HepG2 (cell line): ENCODE measurements around the gene RSL1D1. TPM values are rescaled to one million over a fixed set of nuclear protein-coding genes. Genes with fewer than 3 reads are reported as not detected.

Source experiments
- ATAC-seq: fragments of 200-7000 bp; cut with Tn5 transposase; 3 replicates; pipeline ENCODE4 v1.9.1; 2020; ENCODE audit warnings: mild to moderate bottlenecking, moderate library complexity
- BruUV-seq: library from RNA; stranded (reverse); fragments of 400-500 nt; replicated peaks from 2 replicates; lab custom pipeline; 2021; lab: Mats Ljungman, UMichigan
- CTCF ChIA-PET: fragments of 300-600 bp; formaldehyde crosslinking; extraction: SDS; loops from one replicate; lab custom pipeline; 2021; ENCODE audit warnings: low total read pairs, inconsistent platforms, low intra/inter-chr PET ratio; lab: Yijun Ruan, JAX
- POLR2A ChIA-PET: fragments of 350-600 bp; sonication (Branson Sonifier 250); formaldehyde crosslinking; loops from one replicate; lab custom pipeline; 2020; ENCODE audit warnings: antibody characterized with exemption, inconsistent platforms; lab: Yijun Ruan, JAX
- DNase-seq: peaks from one replicate; pipeline ENCODE4 v3.0.0-alpha.2; 2015; ENCODE audit warnings: low spot score
- FAIRE-seq: peaks from 3 replicates; lab custom pipeline; 2011; peaks lifted over from hg19 to GRCh38; lab: Jason Lieb, UNC
- H2AFZ ChIP-seq: one replicate; pipeline ENCODE4 v1.6.1; 2011; ENCODE audit warnings: low read length, inconsistent platforms
- H3K27ac ChIP-seq: fragments of 300-600 bp; 3 replicates; pipeline ENCODE4 v1.8.0; 2011; ENCODE audit warnings: mixed run types, mild to moderate bottlenecking, mixed read lengths, low read length, inconsistent platforms; ENCODE audit not compliant: insufficient read depth; ENCODE audit errors: extremely low read length
- H3K27me3 ChIP-seq, 2 experiments: fragments of 200-600 bp in 1 of 2; 2 replicates in 1 of 2; 3 replicates in 1 of 2; pipeline versions ENCODE4 v1.6.0 to v1.8.0; 2011; ENCODE audit warnings: low read length in 2 of 2, mild to moderate bottlenecking in 2 of 2, moderate library complexity in 2 of 2, inconsistent platforms in 1 of 2; ENCODE audit not compliant: insufficient read depth in 2 of 2, control insufficient read depth in 1 of 2
- H3K36me3 ChIP-seq, 2 experiments: fragments of 200-600 bp in 1 of 2; replicated peaks in 1 of 2; 2 replicates in 1 of 2; 3 replicates in 1 of 2; pipeline versions ENCODE4 v1.5.1 to v1.8.0; 2011; ENCODE audit warnings: low read length in 2 of 2, inconsistent platforms in 1 of 2; ENCODE audit not compliant: insufficient read depth in 2 of 2, control insufficient read depth in 1 of 2
- H3K4me1 ChIP-seq: 2 replicates; pipeline ENCODE4 v1.5.1; 2012; ENCODE audit warnings: low read length, inconsistent platforms; ENCODE audit not compliant: insufficient read depth
- H3K4me2 ChIP-seq: 2 replicates; pipeline ENCODE4 v1.6.0; 2011; ENCODE audit warnings: low read depth, low read length, inconsistent platforms
- H3K4me3 ChIP-seq, 3 experiments: fragments of 200-600 bp in 1 of 3; sonication (generic), shearing (Covaris generic) in 1 of 3; replicated peaks in 1 of 3; 2 replicates each; pipeline ENCODE4 v1.5.1; 2011 to 2016; ENCODE audit warnings: low read length in 3 of 3, inconsistent platforms in 2 of 3, low read depth in 2 of 3, mild to moderate bottlenecking in 2 of 3, control low read depth in 1 of 3, mixed read lengths in 1 of 3; ENCODE audit not compliant: insufficient read depth in 1 of 3
- H3K79me2 ChIP-seq: one replicate; pipeline ENCODE4 v1.6.1; 2011; ENCODE audit warnings: low read length, inconsistent platforms; ENCODE audit not compliant: insufficient read depth
- H3K9ac ChIP-seq: 2 replicates; pipeline ENCODE4 v1.6.0; 2011; ENCODE audit warnings: mild to moderate bottlenecking, low read depth, low read length, inconsistent platforms; ENCODE audit not compliant: insufficient read depth
- H3K9me3 ChIP-seq: 2 replicates; pipeline ENCODE4 v1.5.1; 2012; ENCODE audit warnings: mild to moderate bottlenecking, low read length
- H4K20me1 ChIP-seq: 2 replicates; pipeline ENCODE4 v1.6.0; 2011; ENCODE audit warnings: inconsistent platforms, mild to moderate bottlenecking, low read length, moderate library complexity; ENCODE audit not compliant: insufficient read depth
- ATF7 ChIP-seq, 2 experiments: fragments of 450-650 bp in 1 of 2; sonication (generic) in 1 of 2; formaldehyde crosslinking in 1 of 2; IDR thresholded peaks; 2 replicates each; pipeline versions ENCODE4 v1.4.0 to v1.6.1; 2016 to 2020; ENCODE audit warnings: antibody characterized with exemption in 1 of 2, mild to moderate bottlenecking in 1 of 2, missing genetic modification reagents in 1 of 2
- DDIT3 ChIP-seq: sonication (generic); formaldehyde crosslinking; IDR thresholded peaks from 2 replicates; pipeline ENCODE4 v1.4.0; 2020; ENCODE audit warnings: mild to moderate bottlenecking, missing genetic modification reagents
- GPN1 ChIP-seq: sonication (generic); formaldehyde crosslinking; IDR thresholded peaks from 2 replicates; pipeline ENCODE4 v1.5.1; 2020; ENCODE audit warnings: missing genetic modification reagents, borderline replicate concordance
- JDP2 ChIP-seq: sonication (generic); formaldehyde crosslinking; IDR thresholded peaks from 2 replicates; pipeline ENCODE4 v1.8.1; 2022; ENCODE audit warnings: missing genetic modification reagents, borderline replicate concordance
- KAT8 ChIP-seq: IDR thresholded peaks from 2 replicates; pipeline ENCODE4 v1.6.1; 2016; ENCODE audit warnings: missing genetic modification reagents, missing compliant biosample characterization
- NCOA1 ChIP-seq: sonication (generic); formaldehyde crosslinking; IDR thresholded peaks from 2 replicates; pipeline ENCODE4 v1.9.0; 2021; ENCODE audit warnings: missing genetic modification reagents
- NR1H2 ChIP-seq: sonication (generic); formaldehyde crosslinking; IDR thresholded peaks from 2 replicates; pipeline ENCODE4 v1.8.1; 2022; ENCODE audit warnings: low read depth, missing genetic modification reagents, borderline replicate concordance
- POGZ ChIP-seq: sonication (generic); formaldehyde crosslinking; IDR thresholded peaks from 2 replicates; pipeline ENCODE4 v1.4.0; 2020; ENCODE audit warnings: mild to moderate bottlenecking, missing genetic modification reagents
- SATB2 ChIP-seq: sonication (generic); formaldehyde crosslinking; IDR thresholded peaks from 2 replicates; pipeline ENCODE4 v1.5.0; 2020; ENCODE audit warnings: missing genetic modification reagents
- TBX2 ChIP-seq: sonication (generic); formaldehyde crosslinking; IDR thresholded peaks from 2 replicates; pipeline ENCODE4 v1.5.0; 2020; ENCODE audit warnings: missing genetic modification reagents, mild to moderate bottlenecking, borderline replicate concordance
- ZHX2 ChIP-seq, 2 experiments: sonication (generic) in 1 of 2; formaldehyde crosslinking in 1 of 2; IDR thresholded peaks; 2 replicates each; pipeline versions ENCODE4 v1.6.1 to v1.9.0; 2014 to 2022; ENCODE audit warnings: antibody characterized with exemption in 1 of 2, borderline replicate concordance in 1 of 2, inconsistent platforms in 1 of 2, low read depth in 1 of 2, missing genetic modification reagents in 1 of 2
- ZNF20 ChIP-seq: sonication (generic); formaldehyde crosslinking; IDR thresholded peaks from 2 replicates; pipeline ENCODE4 v1.4.0; 2020; ENCODE audit warnings: mild to moderate bottlenecking, moderate library complexity, missing genetic modification reagents
- ZNF253 ChIP-seq: sonication (generic); formaldehyde crosslinking; IDR thresholded peaks from 2 replicates; pipeline ENCODE4 v1.8.0; 2022; ENCODE audit warnings: mild to moderate bottlenecking, missing genetic modification reagents, borderline replicate concordance
- ZNF841 ChIP-seq: sonication (generic); formaldehyde crosslinking; IDR thresholded peaks from 2 replicates; pipeline ENCODE4 v1.8.1; 2023; ENCODE audit warnings: missing genetic modification reagents, borderline replicate concordance
- ZNF891 ChIP-seq: sonication (generic); formaldehyde crosslinking; IDR thresholded peaks from 2 replicates; pipeline ENCODE4 v1.5.0; 2020; ENCODE audit warnings: mild to moderate bottlenecking, missing genetic modification reagents
- WGBS: methylation state at CpG from one replicate; pipeline ENCODE4 v1.1.6; 2017; ENCODE audit warnings: low lambda C conversion rate; 5-methylcytosine and 5-hydroxymethylcytosine counted together
- in situ Hi-C: cut with HindIII; loops from 2 replicates; pipeline ENCODE4 v1.10.0; 2017; ENCODE audit warnings: low pct_unique_long_range_greater_than_20kb; ENCODE audit not compliant: extremely low pct_ligation_motif_present
- intact Hi-C: fragments of 100-400 bp; cut with micrococcal nuclease; formaldehyde crosslinking; loops from one replicate; pipeline ENCODE4 v1.10.0; 2022; ENCODE audit not compliant: unreplicated experiment
- polyA plus RNA-seq, 8 experiments: library from polyadenylated mRNA; depleted of rRNA in 3 of 8; stranded (reverse) in 7 of 8; unstranded in 1 of 8; fragments of >200 nt; fragmentation: Illumina TruSeq in 4 of 8; extraction: Trizol in 4 of 8; gene quantifications; 2 replicates each; pipeline versions ENCODE4 v1.2.1 to v1.2.3, GENCODE V29; 2011 to 2016; ENCODE audit warnings: low read depth in 4 of 8, missing spikeins in 1 of 8, mixed read lengths in 1 of 8; ENCODE audit not compliant: insufficient read depth in 1 of 8
- total RNA-seq, 5 experiments: library from RNA; depleted of rRNA; stranded (reverse); fragments of >200 nt; fragmentation: Illumina TruSeq; extraction: Trizol; gene quantifications; 2 replicates each; pipeline ENCODE4 v1.2.3, GENCODE V29; 2016; ENCODE audit warnings: low read depth in 1 of 5

RSL1D1 gene
- total and polyA plus RNA-seq, 2 of the 13 experiments (the other 11 are each of a cell fraction or from before 2014, with no cell fraction given): 187 to 343 TPM

- TF ChIP-seq ZHX2 (IDR thresholded peaks at IDR 0.05; ENCODE audit: low read depth) (no peak), ZHX2 (CRISPR knock-in tag; IDR thresholded peaks at IDR 0.05; ENCODE audit: borderline replicate concordance) (0 out of 2 replicates have a peak, but pooled peaks have one; percentile 47), ATF7 (IDR thresholded peaks at IDR 0.05) (no peak), ATF7 (CRISPR knock-in tag; IDR thresholded peaks at IDR 0.05) (no peak), POGZ (CRISPR knock-in tag) (no peak)
Measured at GRCh38 chr16:11799509-11800381, 51.6 kb downstream of the RSL1D1 start (continued).

- ChIA-PET POLR2A (interaction anchor here (0.7 to 5.9 kb wide), 17 partner anchors 9 to 98 kb away, joined by 3 to 207 read pairs (median 10); partner anchors contain the start of genes RSL1D1 and TXNDC11), CTCF (no interaction called here)
- intact Hi-C loops (loop anchor here (5.0 to 10.0 kb wide), 2 partner anchors 113 to 214 kb away; partner anchors contain the start of gene LITAF), in situ Hi-C loops (no loop called here)
- H3K36me3 ChIP-seq: peaks cover 0 to 8% of the 10 kb centered on the region in 2 experiments; a peak in 2 of 5 replicates
- H3K27ac ChIP-seq: no peak overlapping the region
- BruUV-seq: no TSS peak
- FAIRE-seq (no peak), DNase-seq (no peak), ATAC-seq (no peak)
- H3K4me3 ChIP-seq: peak overlapping the region; percentile 76 to 90 (median 83)
- no peaks in the 10 kb centered on the region; a peak in 1 of 5 replicates for H3K27me3 ChIP-seq
- peak overlapping the region; percentile 95 for H3K9ac ChIP-seq
- H3K4me2 ChIP-seq: peak overlapping the region; percentile 93
- 96% methylated on average over 10 of the region's 10 CpGs for WGBS
- peaks cover 17% of the 10 kb centered on the region for H4K20me1 ChIP-seq
- no peaks in the 10 kb centered on the region for H3K9me3 ChIP-seq
- no peak overlapping the region for H2AFZ ChIP-seq
- peaks cover 51% of the 10 kb centered on the region for H3K79me2 ChIP-seq
- peaks cover 62% of the 10 kb centered on the region for H3K4me1 ChIP-seq
- no peak for TF ChIP-seq NR1H2
- no peak for TF ChIP-seq SATB2 (CRISPR knock-in tag)
- no peak for TF ChIP-seq JDP2 (CRISPR knock-in tag)
- TF ChIP-seq ZNF253 (CRISPR knock-in tag): no peak
- TF ChIP-seq KAT8 (CRISPR knock-in tag): no peak
- no peak for TF ChIP-seq ZNF841 (CRISPR knock-in tag)
- 0 out of 2 replicates have a peak, but pooled peaks have one; percentile 9 for TF ChIP-seq ZNF20
- TF ChIP-seq GPN1 (CRISPR knock-in tag): no peak
- no peak for TF ChIP-seq DDIT3 (CRISPR knock-in tag)
- TF ChIP-seq NCOA1 (CRISPR knock-in tag): no peak
- 0 out of 2 replicates have a peak, but pooled peaks have one; percentile 2 for TF ChIP-seq ZNF891
- TF ChIP-seq TBX2 (CRISPR knock-in tag): 0 out of 2 replicates have a peak, but pooled peaks have one; percentile 20
Measured at GRCh38 chr16:11799017-11799381, 52.3 kb downstream of the RSL1D1 start.
